K562 (cell line): ENCODE measurements around the gene RXRA.

ENCODE experiments used
- BHLHE40 ChIP-seq: IDR thresholded peaks from 2 replicates; pipeline ENCODE4 v1.6.1; 2011; ENCODE audit warnings: low read length, improper control_type of control experiment
- ELF1 ChIP-seq: fragments of 200-800 bp; sonication (Bioruptor generic); IDR thresholded peaks from 2 replicates; pipeline ENCODE4 v1.6.1; 2016; ENCODE audit warnings: missing genetic modification characterization, missing compliant biosample characterization
- PPARD ChIP-seq: fragments of 250-450 bp; sonication (Bioruptor Pico); IDR thresholded peaks from 2 replicates; pipeline ENCODE4 v1.8.0; 2022; ENCODE audit warnings: inconsistent platforms, mild to moderate bottlenecking, moderate library complexity
- STAT5B ChIP-seq: fragments of 250-450 bp; sonication (Bioruptor Pico); IDR thresholded peaks from 2 replicates; pipeline ENCODE4 v1.8.0; 2021; ENCODE audit warnings: mild to moderate bottlenecking, inconsistent platforms
- TF ChIP-seq, protein P1 (sequence below), 3 experiments: IDR thresholded peaks in 2 of 3; conservative IDR thresholded peaks in 1 of 3; 2 replicates each; pipeline ENCODE4 v1.5.1; 2011 to 2012; ENCODE audit warnings: low read length in 3 of 3, mild to moderate bottlenecking in 3 of 3, control low read depth in 2 of 3, improper control_type of control experiment in 1 of 3, inconsistent platforms in 1 of 3, low read depth in 1 of 3, mixed read lengths in 1 of 3, moderate library complexity in 1 of 3; ENCODE audit not compliant: insufficient read depth in 2 of 3

DNA sequence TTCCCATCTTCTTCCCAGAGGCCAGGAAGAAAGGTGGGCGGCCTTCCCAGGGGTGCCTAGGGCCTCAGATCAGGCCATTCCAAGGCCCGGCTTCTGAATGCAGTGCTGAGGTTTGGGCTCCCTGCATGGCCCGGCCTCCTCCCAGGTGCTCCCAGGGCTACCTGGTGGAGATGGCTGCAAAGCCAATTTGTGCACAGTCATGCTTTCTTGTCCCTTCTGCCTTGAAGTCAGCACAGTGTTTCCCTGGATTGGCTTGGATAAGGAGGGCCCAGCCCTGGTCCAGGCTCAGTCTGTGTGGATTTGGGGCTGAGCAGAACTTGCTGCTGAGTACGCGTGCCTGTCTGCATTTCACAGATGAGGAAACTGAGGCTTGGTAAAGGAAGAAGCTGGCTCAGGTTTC lies 72.5 kb downstream of the RXRA start:
- no peak for TF ChIP-seq BHLHE40
- TF ChIP-seq, protein P1, sequence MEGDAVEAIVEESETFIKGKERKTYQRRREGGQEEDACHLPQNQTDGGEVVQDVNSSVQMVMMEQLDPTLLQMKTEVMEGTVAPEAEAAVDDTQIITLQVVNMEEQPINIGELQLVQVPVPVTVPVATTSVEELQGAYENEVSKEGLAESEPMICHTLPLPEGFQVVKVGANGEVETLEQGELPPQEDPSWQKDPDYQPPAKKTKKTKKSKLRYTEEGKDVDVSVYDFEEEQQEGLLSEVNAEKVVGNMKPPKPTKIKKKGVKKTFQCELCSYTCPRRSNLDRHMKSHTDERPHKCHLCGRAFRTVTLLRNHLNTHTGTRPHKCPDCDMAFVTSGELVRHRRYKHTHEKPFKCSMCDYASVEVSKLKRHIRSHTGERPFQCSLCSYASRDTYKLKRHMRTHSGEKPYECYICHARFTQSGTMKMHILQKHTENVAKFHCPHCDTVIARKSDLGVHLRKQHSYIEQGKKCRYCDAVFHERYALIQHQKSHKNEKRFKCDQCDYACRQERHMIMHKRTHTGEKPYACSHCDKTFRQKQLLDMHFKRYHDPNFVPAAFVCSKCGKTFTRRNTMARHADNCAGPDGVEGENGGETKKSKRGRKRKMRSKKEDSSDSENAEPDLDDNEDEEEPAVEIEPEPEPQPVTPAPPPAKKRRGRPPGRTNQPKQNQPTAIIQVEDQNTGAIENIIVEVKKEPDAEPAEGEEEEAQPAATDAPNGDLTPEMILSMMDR (IDR thresholded peaks at IDR 0.05 in 2 of 3, conservative IDR thresholded peaks at IDR 0.05 in 1 of 3; ENCODE audit: insufficient read depth in 2 of 3, low read depth in 1 of 3, low read length in 3 of 3): no peak
- no peak for TF ChIP-seq PPARD (CRISPR knock-in tag)
- no peak for TF ChIP-seq ELF1
- TF ChIP-seq STAT5B (CRISPR knock-in tag): no peak
